Measurements from ENCODE around the gene TRPC4AP.

DNA sequence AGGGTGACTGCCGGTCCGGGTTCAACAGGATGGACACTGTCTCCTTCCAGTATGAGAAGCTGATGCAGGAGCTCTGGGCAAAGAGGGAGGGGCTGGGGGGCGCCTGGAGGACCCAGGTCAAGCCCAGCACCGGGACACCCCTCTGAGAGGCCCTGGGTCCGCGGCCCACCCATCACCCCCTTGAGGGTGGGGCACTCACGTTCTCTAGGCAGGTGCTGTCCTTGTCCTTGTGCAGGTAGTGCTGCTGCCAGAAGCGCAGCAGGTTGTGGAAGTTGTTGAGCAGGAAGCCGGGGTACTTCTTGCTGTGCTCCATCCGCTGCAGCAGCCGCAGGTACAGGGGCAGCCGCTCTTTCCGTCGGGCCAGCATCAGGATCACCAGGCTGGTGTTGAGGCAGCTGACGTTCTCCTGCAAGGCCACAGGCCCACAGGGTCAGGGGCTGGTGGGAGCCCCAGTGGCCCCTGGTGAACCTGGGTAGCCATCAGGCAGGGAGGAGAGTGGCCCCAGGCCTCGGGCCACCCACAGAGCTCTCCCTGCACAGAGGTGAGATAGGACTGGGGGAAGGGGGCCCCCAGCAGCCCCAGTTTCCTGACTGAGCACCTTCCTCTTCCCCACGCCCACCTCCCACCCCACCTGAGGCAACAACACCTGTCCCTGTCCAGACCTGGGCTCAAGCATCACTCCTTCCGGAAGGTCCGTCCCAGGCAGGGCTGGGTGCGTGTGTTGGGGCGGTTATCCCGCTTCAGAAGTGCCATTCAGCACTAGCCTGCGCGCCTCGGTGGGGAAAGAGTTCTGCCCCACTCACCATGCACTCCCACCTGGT lies 89.2 kb downstream of the TRPC4AP start:
- TF ChIP-seq, protein P1, sequence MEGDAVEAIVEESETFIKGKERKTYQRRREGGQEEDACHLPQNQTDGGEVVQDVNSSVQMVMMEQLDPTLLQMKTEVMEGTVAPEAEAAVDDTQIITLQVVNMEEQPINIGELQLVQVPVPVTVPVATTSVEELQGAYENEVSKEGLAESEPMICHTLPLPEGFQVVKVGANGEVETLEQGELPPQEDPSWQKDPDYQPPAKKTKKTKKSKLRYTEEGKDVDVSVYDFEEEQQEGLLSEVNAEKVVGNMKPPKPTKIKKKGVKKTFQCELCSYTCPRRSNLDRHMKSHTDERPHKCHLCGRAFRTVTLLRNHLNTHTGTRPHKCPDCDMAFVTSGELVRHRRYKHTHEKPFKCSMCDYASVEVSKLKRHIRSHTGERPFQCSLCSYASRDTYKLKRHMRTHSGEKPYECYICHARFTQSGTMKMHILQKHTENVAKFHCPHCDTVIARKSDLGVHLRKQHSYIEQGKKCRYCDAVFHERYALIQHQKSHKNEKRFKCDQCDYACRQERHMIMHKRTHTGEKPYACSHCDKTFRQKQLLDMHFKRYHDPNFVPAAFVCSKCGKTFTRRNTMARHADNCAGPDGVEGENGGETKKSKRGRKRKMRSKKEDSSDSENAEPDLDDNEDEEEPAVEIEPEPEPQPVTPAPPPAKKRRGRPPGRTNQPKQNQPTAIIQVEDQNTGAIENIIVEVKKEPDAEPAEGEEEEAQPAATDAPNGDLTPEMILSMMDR (conservative IDR thresholded peaks at IDR 0.05; ENCODE audit: low read length): no peak
- no peak for TF ChIP-seq EZH2phosphoT487 (IDR thresholded peaks at IDR 0.05; ENCODE audit: borderline replicate concordance)

Measured in Loucy (cell line).